ENCODE data around the gene DNAJC16.

DNAJC16 gene

DNA sequence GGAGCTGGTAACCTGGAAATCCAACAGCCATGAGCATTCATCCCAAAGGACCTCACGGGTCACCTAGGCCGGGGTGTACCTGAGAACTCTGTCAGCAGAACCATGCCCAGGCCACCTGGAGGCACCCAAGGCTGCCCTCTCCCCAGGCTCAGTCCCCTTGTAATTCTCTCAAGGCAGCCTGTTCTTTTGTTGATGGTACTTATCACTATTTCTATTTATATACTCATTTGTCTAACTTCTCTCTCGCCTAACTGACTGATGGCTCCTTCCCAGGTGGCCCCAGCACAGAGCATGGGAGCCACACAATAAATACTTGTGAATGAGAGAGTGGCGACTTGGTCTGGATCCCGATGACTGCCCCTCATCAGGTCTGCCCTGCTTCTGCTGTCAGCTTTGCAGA, 19.4 kb upstream of the DNAJC16 start (continued):
- no peak for TF ChIP-seq ZNF19 (tag by site-specific recombination; IDR thresholded peaks at IDR 0.05; ENCODE audit: low read depth)
- TF ChIP-seq ZBTB48 (tag by site-specific recombination; IDR thresholded peaks at IDR 0.05) = no peak
- no peak for TF ChIP-seq ZBTB20 (tag by site-specific recombination; IDR thresholded peaks at IDR 0.05)
- TF ChIP-seq, protein P1, sequence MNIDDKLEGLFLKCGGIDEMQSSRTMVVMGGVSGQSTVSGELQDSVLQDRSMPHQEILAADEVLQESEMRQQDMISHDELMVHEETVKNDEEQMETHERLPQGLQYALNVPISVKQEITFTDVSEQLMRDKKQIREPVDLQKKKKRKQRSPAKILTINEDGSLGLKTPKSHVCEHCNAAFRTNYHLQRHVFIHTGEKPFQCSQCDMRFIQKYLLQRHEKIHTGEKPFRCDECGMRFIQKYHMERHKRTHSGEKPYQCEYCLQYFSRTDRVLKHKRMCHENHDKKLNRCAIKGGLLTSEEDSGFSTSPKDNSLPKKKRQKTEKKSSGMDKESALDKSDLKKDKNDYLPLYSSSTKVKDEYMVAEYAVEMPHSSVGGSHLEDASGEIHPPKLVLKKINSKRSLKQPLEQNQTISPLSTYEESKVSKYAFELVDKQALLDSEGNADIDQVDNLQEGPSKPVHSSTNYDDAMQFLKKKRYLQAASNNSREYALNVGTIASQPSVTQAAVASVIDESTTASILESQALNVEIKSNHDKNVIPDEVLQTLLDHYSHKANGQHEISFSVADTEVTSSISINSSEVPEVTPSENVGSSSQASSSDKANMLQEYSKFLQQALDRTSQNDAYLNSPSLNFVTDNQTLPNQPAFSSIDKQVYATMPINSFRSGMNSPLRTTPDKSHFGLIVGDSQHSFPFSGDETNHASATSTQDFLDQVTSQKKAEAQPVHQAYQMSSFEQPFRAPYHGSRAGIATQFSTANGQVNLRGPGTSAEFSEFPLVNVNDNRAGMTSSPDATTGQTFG (tag by site-specific recombination; IDR thresholded peaks at IDR 0.05; ENCODE audit: borderline replicate concordance) = no peak
- no peak for TF ChIP-seq KLF10 (tag by site-specific recombination; IDR thresholded peaks at IDR 0.05)

DNA sequence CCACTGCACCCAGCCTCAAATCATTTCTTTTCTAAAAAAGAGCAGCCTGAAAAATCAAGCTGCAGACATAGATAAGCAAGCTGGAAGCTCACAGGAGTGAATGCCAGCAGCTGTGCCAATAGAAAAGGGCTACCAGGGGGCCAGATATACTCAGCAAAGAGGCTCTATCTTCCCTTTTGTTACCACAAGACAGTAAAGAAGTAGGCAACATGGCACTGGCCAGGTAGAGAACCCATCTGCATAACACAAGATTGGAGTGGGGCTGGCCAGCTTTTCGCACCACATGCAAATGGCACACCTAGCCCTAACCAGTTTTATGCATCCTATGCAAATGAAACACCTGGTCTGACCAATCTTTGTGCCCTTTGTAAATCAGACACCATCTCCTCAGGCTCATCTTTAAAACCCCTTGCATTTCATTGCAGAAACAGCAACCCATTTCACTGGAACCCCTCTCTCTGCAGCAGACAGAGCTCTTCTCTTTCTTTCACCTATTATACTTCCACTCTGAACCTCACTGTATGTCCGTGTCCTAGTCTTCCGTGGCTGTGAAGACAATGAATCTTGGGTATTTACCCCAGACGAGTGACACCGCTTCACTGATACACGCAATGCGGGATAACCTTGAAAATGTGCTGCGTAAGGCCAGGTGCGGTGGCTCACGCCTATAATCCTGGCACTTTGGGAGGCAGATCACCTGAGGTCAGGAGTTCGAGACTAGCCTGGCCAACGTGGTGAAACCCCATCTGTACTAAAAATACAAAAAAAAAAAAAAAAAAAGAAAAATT, 17.8 kb upstream of the DNAJC16 start:
- H3K27ac ChIP-seq (ENCODE audit: extremely low read depth, low read depth, low read length) = no peak overlapping the region
- POLR2A ChIA-PET = no interaction called here
- H3K4me3 ChIP-seq (ENCODE audit: low read depth, low read length) = no peak overlapping the region
- no peaks in the 10 kb centered on the region for H3K4me1 ChIP-seq (ENCODE audit: control insufficient read depth, insufficient read depth, low read length)
- H3K9me3 ChIP-seq (ENCODE audit: control insufficient read depth, insufficient read depth, low read depth, low read length) = no peaks in the 10 kb centered on the region
- peaks cover 0 to 63% of the 10 kb centered on the region in 2 experiments; a peak in 1 of 3 replicates for H3K36me3 ChIP-seq (ENCODE audit: control insufficient read depth in 2 of 2, insufficient read depth in 1 of 2, low read length in 2 of 2)
- CTCF ChIA-PET = no interaction called here
- TF ChIP-seq ZNF121 (tag by site-specific recombination; IDR thresholded peaks at IDR 0.05) (no peak), PRDM1 (tag by site-specific recombination; IDR thresholded peaks at IDR 0.05) (no peak), ZNF837 (tag by site-specific recombination; IDR thresholded peaks at IDR 0.05) (no peak), KLF7 (tag by site-specific recombination; IDR thresholded peaks at IDR 0.05; ENCODE audit: borderline replicate concordance) (no peak), ZBTB8A (tag by site-specific recombination; IDR thresholded peaks at IDR 0.05) (no peak), ZFP69B (tag by site-specific recombination; IDR thresholded peaks at IDR 0.05) (no peak), ZNF239 (tag by site-specific recombination; IDR thresholded peaks at IDR 0.05) (no peak), ZNF248 (tag by site-specific recombination; IDR thresholded peaks at IDR 0.05) (no peak), ZNF175 (tag by site-specific recombination; IDR thresholded peaks at IDR 0.05) (no peak), ZNF426 (tag by site-specific recombination; IDR thresholded peaks at IDR 0.05) (no peak)
- TF ChIP-seq, protein P2, sequence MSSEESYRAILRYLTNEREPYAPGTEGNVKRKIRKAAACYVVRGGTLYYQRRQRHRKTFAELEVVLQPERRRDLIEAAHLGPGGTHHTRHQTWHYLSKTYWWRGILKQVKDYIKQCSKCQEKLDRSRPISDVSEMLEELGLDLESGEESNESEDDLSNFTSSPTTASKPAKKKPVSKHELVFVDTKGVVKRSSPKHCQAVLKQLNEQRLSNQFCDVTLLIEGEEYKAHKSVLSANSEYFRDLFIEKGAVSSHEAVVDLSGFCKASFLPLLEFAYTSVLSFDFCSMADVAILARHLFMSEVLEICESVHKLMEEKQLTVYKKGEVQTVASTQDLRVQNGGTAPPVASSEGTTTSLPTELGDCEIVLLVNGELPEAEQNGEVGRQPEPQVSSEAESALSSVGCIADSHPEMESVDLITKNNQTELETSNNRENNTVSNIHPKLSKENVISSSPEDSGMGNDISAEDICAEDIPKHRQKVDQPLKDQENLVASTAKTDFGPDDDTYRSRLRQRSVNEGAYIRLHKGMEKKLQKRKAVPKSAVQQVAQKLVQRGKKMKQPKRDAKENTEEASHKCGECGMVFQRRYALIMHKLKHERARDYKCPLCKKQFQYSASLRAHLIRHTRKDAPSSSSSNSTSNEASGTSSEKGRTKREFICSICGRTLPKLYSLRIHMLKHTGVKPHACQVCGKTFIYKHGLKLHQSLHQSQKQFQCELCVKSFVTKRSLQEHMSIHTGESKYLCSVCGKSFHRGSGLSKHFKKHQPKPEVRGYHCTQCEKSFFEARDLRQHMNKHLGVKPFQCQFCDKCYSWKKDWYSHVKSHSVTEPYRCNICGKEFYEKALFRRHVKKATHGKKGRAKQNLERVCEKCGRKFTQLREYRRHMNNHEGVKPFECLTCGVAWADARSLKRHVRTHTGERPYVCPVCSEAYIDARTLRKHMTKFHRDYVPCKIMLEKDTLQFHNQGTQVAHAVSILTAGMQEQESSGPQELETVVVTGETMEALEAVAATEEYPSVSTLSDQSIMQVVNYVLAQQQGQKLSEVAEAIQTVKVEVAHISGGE (tag by site-specific recombination; conservative IDR thresholded peaks at IDR 0.05; ENCODE audit: low read depth) = no peak
- TF ChIP-seq, protein P3, sequence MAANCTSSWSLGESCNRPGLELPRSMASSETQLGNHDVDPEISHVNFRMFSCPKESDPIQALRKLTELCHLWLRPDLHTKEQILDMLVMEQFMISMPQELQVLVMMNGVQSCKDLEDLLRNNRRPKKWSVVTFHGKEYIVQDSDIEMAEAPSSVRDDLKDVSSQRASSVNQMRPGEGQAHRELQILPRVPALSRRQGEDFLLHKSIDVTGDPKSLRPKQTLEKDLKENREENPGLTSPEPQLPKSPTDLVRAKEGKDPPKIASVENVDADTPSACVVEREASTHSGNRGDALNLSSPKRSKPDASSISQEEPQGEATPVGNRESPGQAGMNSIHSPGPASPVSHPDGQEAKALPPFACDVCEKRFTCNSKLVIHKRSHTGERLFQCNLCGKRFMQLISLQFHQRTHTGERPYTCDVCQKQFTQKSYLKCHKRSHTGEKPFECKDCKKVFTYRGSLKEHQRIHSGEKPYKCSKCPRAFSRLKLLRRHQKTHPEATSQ (tag by site-specific recombination; IDR thresholded peaks at IDR 0.05) = no peak
- TF ChIP-seq, protein P4, sequence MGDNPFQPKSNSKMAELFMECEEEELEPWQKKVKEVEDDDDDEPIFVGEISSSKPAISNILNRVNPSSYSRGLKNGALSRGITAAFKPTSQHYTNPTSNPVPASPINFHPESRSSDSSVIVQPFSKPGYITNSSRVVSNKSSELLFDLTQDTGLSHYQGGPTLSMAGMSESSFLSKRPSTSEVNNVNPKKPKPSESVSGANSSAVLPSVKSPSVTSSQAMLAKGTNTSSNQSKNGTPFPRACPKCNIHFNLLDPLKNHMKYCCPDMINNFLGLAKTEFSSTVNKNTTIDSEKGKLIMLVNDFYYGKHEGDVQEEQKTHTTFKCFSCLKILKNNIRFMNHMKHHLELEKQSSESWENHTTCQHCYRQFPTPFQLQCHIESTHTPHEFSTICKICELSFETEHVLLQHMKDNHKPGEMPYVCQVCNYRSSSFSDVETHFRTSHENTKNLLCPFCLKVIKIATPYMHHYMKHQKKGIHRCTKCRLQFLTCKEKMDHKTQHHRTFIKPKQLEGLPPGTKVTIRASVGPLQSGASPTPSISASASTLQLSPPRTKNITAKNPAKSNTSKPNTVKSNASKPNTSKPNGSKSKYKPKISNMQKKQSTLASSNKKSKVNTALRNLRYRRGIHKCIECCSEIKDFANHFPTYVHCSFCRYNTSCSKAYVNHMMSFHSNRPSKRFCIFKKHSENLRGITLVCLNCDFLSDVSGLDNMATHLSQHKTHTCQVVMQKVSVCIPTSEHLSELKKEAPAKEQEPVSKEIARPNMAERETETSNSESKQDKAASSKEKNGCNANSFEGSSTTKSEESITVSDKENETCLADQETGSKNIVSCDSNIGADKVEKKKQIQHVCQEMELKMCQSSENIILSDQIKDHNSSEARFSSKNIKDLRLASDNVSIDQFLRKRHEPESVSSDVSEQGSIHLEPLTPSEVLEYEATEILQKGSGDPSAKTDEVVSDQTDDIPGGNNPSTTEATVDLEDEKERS (tag by site-specific recombination; IDR thresholded peaks at IDR 0.05) = no peak
- TF ChIP-seq, protein P5, sequence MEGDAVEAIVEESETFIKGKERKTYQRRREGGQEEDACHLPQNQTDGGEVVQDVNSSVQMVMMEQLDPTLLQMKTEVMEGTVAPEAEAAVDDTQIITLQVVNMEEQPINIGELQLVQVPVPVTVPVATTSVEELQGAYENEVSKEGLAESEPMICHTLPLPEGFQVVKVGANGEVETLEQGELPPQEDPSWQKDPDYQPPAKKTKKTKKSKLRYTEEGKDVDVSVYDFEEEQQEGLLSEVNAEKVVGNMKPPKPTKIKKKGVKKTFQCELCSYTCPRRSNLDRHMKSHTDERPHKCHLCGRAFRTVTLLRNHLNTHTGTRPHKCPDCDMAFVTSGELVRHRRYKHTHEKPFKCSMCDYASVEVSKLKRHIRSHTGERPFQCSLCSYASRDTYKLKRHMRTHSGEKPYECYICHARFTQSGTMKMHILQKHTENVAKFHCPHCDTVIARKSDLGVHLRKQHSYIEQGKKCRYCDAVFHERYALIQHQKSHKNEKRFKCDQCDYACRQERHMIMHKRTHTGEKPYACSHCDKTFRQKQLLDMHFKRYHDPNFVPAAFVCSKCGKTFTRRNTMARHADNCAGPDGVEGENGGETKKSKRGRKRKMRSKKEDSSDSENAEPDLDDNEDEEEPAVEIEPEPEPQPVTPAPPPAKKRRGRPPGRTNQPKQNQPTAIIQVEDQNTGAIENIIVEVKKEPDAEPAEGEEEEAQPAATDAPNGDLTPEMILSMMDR (tag by site-specific recombination; IDR thresholded peaks at IDR 0.05) = no peak
- TF ChIP-seq, protein P6, sequence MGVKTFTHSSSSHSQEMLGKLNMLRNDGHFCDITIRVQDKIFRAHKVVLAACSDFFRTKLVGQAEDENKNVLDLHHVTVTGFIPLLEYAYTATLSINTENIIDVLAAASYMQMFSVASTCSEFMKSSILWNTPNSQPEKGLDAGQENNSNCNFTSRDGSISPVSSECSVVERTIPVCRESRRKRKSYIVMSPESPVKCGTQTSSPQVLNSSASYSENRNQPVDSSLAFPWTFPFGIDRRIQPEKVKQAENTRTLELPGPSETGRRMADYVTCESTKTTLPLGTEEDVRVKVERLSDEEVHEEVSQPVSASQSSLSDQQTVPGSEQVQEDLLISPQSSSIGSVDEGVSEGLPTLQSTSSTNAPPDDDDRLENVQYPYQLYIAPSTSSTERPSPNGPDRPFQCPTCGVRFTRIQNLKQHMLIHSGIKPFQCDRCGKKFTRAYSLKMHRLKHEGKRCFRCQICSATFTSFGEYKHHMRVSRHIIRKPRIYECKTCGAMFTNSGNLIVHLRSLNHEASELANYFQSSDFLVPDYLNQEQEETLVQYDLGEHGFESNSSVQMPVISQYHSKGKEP (tag by site-specific recombination; IDR thresholded peaks at IDR 0.05) = no peak
- TF ChIP-seq, protein P7, sequence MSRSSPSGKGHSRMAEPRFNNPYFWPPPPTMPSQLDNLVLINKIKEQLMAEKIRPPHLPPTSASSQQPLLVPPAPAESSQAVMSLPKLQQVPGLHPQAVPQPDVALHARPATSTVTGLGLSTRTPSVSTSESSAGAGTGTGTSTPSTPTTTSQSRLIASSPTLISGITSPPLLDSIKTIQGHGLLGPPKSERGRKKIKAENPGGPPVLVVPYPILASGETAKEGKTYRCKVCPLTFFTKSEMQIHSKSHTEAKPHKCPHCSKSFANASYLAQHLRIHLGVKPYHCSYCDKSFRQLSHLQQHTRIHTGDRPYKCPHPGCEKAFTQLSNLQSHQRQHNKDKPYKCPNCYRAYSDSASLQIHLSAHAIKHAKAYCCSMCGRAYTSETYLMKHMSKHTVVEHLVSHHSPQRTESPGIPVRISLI (tag by site-specific recombination; IDR thresholded peaks at IDR 0.05) = no peak
